Measurements from ENCODE around the gene DXO.
"Not testable (repeated sequence)": the region's sequence is repeated elsewhere in the genome, so short reads cannot be mapped to it uniquely, and the experiment has no call there.

- TF ChIP-seq CTCF (IDR thresholded peaks at IDR 0.05; ENCODE audit: low read depth, low read length); EZH2phosphoT487 (IDR thresholded peaks at IDR 0.05; ENCODE audit: low read depth): not testable (repeated sequence)
These were observed 4.1 kb upstream of the DXO start for GRCh38 chr6:31976065-31976464.
